Gastrocnemius medialis (tissue), 4 donors: ENCODE results near the gene RXFP4. TPM values are rescaled to one million over a fixed set of nuclear protein-coding genes. Genes with fewer than 3 reads are reported as not detected.

Experiments used
- ATAC-seq, 2 donors: fragments of 150-250 bp; one replicate each; pipeline ENCODE4 v1.9.1; 2016
- DNase-seq, 2 donors: peaks; one replicate each; pipeline ENCODE4 v3.0.0-alpha.2; 2019
- H3K27ac ChIP-seq, 4 donors: fragments of 200-600 bp; sonication (generic); 1 replicate in 1 of 4; 2 replicates in 3 of 4; pipeline ENCODE4 v1.5.1; 2016 to 2018; ENCODE audit warnings: mild to moderate bottlenecking in 2 of 4, moderate library complexity in 1 of 4
- H3K27me3 ChIP-seq, 3 donors: fragments of 200-600 bp; sonication (generic) in 2 of 3; 1 replicate in 1 of 3; 2 replicates in 2 of 3; pipeline versions ENCODE4 v1.5.1 to v1.6.0; 2016 to 2019; ENCODE audit warnings: mild to moderate bottlenecking in 1 of 3, moderate library complexity in 1 of 3
- H3K36me3 ChIP-seq, 2 donors: fragments of 200-600 bp; sonication (generic) in 1 of 2; one replicate each; pipeline ENCODE4 v1.5.1; 2017 to 2018
- H3K4me1 ChIP-seq, 2 donors: fragments of 200-600 bp; sonication (generic) in 1 of 2; one replicate each; pipeline ENCODE4 v1.5.1; 2016 to 2017; ENCODE audit warnings: mild to moderate bottlenecking in 2 of 2
- H3K4me3 ChIP-seq, 4 donors: fragments of 200-600 bp; sonication (generic) in 3 of 4; 1 replicate in 1 of 4; 2 replicates in 3 of 4; pipeline ENCODE4 v1.5.1; 2016 to 2019; ENCODE audit warnings: mild to moderate bottlenecking in 2 of 4
- H3K9me3 ChIP-seq, 3 donors: fragments of 200-600 bp; sonication (generic) in 2 of 3; 1 replicate in 1 of 3; 2 replicates in 2 of 3; pipeline ENCODE4 v1.5.1; 2016 to 2019
- POLR2A ChIP-seq, 2 donors: fragments of 450-650 bp; IDR thresholded peaks; one replicate each; pipeline ENCODE4 v1.6.1; 2017; ENCODE audit warnings: antibody characterized with exemption in 2 of 2, mild to moderate bottlenecking in 2 of 2, moderate library complexity in 2 of 2
- in situ Hi-C, 4 donors: fragments of 200-750 bp; cut with MboI; loops; one replicate each; pipeline versions ENCODE4 v1.15.0 to v1.8.0; 2017; ENCODE audit warnings: low sequenced_read_pairs in 4 of 4
- intact Hi-C: fragments of 100-400 bp; cut with DNase I; formaldehyde crosslinking; loops from one replicate; pipeline ENCODE4 v1.15.1; 2023; ENCODE audit warnings: low total_unique reads
- total RNA-seq, 4 donors: library from RNA; depleted of rRNA; stranded (reverse); fragments of >200 nt; gene quantifications; one replicate each; pipeline versions ENCODE4 v1.1.0 to v1.2.3, GENCODE V29; 2016
- TF ChIP-seq, protein P1 (sequence below), 5 experiments: fragments of 450-650 bp in 3 of 5; fragments of 200-600 bp in 2 of 5; sonication (generic) in 2 of 5; IDR thresholded peaks in 4 of 5; conservative IDR thresholded peaks in 1 of 5; 1 replicate in 4 of 5; 2 replicates in 1 of 5; pipeline ENCODE4 v1.5.1; 2016 to 2019; ENCODE audit warnings: antibody characterized with exemption in 5 of 5, mild to moderate bottlenecking in 3 of 5, moderate library complexity in 3 of 5

The RXFP4 gene
- total RNA-seq, 4 donors from 2014 or later: not detected

DNA sequence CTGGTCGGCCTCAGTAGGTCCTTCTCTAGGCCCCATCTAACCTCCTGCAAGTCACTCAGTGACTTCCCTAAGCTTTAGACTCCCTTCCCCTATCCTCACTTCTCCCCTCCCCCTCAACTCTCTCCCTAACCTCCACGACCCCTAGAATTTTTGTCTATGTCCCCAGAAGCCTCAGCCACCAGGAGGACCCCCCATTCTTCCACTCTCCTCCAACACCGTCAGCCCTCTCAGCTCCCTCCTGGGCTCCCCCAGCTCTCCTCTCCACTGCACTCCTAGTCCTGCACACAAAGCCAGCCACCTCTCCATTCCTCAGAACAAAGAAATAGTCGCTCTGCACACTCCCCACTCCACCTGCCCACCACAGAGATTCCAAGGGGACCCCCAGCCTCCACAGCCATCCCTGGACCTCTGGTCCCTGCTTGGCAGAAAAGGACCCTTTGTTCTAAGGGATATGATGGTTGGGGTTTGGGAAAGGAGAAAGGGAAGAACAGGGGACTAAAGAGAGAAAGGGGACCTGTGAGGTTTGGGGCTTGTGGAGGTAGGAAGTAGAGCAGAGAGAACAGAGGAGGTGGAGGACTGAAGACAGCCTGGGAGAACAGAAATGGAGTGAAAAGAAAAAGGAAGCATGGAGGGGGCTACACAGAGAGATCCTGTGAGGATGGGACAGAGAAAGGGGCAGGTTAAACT is 34.1 kb downstream of the RXFP4 start:
- intact Hi-C loops: no loop called here
- in situ Hi-C loops: no loop called here

DNA sequence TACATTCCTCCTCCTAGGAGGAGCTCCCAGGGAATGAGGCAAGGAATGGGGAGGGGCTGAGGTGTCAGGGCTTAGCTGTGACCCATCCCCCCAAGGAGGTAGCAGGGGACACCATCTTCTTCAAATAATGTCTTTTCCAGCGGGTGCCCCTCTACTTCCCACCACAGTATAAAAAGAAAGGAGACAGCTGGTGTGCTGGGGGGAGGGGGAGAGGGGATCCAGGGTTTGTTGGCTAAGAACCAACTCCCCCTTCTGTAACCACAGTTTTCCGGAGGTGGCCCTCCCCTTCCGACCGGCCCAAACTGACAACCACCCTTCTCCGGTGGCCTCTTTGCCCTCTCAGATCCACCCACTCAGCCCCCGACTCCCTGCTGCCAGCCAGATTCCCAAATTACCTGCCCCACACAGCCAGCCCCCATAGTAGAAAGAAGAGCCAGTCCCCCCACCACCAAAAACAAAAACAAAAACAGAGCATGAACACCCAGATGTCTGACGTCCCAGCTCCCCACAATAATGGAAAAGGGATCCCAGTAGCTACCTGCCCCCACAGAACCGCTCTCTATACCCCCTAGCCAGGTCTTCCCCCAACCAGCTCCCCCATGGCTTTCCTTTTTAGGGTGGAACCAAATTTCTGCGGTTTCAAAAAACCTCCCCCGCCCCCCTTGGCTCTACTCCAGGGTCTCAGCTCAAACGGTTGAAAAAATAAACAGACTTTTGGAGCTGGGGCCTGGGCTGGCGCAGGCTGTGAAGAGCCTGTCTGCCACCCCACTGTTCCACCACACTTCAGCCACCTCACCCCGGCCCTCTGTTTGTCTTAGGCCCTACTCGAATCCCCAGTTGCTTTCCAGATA is 34.8 kb downstream of the RXFP4 start:
- peak in 1 of 2 donors; percentile 55 for DNase-seq
- H3K36me3 ChIP-seq: no peaks in the 10 kb centered on the region
- no peaks in the 10 kb centered on the region for H3K9me3 ChIP-seq
- H3K4me3 ChIP-seq: peak overlapping the region; percentile 84 to 97 (median 92)
- ATAC-seq: no peak
- H3K4me1 ChIP-seq: peaks cover 77 to 89% of the 10 kb centered on the region in 2 donors
- intact Hi-C loops: no loop called here
- peak overlapping the region; percentile 87 to 97 (median 93) for H3K27ac ChIP-seq
- TF ChIP-seq, protein P1, sequence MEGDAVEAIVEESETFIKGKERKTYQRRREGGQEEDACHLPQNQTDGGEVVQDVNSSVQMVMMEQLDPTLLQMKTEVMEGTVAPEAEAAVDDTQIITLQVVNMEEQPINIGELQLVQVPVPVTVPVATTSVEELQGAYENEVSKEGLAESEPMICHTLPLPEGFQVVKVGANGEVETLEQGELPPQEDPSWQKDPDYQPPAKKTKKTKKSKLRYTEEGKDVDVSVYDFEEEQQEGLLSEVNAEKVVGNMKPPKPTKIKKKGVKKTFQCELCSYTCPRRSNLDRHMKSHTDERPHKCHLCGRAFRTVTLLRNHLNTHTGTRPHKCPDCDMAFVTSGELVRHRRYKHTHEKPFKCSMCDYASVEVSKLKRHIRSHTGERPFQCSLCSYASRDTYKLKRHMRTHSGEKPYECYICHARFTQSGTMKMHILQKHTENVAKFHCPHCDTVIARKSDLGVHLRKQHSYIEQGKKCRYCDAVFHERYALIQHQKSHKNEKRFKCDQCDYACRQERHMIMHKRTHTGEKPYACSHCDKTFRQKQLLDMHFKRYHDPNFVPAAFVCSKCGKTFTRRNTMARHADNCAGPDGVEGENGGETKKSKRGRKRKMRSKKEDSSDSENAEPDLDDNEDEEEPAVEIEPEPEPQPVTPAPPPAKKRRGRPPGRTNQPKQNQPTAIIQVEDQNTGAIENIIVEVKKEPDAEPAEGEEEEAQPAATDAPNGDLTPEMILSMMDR (IDR thresholded peaks at IDR 0.05 in 4 of 5, conservative IDR thresholded peaks at IDR 0.05 in 1 of 5): no peak
- TF ChIP-seq POLR2A (IDR thresholded peaks at IDR 0.05): peak in 1 of 2 donors; percentile 29
- in situ Hi-C loops: no loop called here
- no peaks in the 10 kb centered on the region for H3K27me3 ChIP-seq

More for the DNA sequence above, 34.1 kb downstream of the RXFP4 start:
- Histone ChIP-seq H3K27me3 (no peaks in the 10 kb centered on the region), H3K4me3 (peak overlapping the region; percentile 84 to 97 (median 92)), H3K9me3 (no peaks in the 10 kb centered on the region), H3K36me3 (no peaks in the 10 kb centered on the region), H3K27ac (peak overlapping the region; percentile 87 to 97 (median 93)), H3K4me1 (peaks cover 77 to 89% of the 10 kb centered on the region in 2 donors)
- DNase-seq: no peak
- no peak for ATAC-seq
- no peak for TF ChIP-seq POLR2A (IDR thresholded peaks at IDR 0.05)
- TF ChIP-seq, protein P1 (IDR thresholded peaks at IDR 0.05 in 4 of 5, conservative IDR thresholded peaks at IDR 0.05 in 1 of 5): no peak

DNA sequence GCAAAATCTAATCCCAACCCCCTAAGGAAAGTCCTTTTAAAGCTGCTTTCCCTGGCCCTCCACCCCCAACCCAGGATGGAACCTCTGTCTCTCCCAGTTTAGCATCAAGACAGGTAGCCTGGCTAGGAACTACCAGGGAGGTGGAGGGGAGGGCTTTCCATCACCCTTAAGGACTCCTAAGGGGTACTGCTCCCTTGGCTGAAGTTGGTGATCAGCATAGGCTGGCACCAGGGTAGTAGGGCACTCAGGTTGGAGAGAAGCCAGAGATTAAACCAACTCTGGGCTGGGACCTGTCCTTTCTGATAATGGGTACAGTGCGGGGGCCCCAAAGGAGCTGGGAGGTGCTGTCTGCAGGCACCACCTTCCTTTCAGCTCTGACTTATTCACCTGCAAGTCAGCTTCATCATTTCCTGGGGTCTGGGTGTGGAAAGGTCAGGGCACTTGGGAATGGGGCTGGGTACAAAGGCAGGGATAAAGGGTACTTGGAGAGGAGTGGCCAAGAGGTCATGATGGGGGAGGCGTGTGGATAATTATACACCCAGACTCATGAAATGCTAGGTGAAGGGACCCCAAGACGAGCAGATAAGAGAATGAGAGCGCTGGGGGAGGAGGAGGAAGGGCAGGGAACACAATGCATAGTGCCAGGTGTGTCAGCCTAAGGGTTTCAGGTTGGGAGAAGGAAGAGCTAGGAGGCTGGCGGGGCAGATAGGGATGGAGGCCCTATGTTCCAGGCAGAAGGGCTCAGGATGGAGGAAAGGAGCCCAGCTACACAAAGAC is 35.7 kb downstream of the RXFP4 start:
- H3K36me3 ChIP-seq: no peaks in the 10 kb centered on the region
- peaks cover 81 to 88% of the 10 kb centered on the region in 2 donors for H3K4me1 ChIP-seq
- peak overlapping the region; percentile 87 to 97 (median 93) for H3K27ac ChIP-seq
- no peak for DNase-seq
- TF ChIP-seq, protein P1 (IDR thresholded peaks at IDR 0.05 in 4 of 5, conservative IDR thresholded peaks at IDR 0.05 in 1 of 5): no peak
- no peak for TF ChIP-seq POLR2A (IDR thresholded peaks at IDR 0.05)
- H3K9me3 ChIP-seq: no peaks in the 10 kb centered on the region
- H3K27me3 ChIP-seq: no peaks in the 10 kb centered on the region
- intact Hi-C loops: no loop called here
- H3K4me3 ChIP-seq: peak overlapping the region; percentile 84 to 97 (median 92)
- no peak for ATAC-seq
- in situ Hi-C loops: no loop called here

DNA sequence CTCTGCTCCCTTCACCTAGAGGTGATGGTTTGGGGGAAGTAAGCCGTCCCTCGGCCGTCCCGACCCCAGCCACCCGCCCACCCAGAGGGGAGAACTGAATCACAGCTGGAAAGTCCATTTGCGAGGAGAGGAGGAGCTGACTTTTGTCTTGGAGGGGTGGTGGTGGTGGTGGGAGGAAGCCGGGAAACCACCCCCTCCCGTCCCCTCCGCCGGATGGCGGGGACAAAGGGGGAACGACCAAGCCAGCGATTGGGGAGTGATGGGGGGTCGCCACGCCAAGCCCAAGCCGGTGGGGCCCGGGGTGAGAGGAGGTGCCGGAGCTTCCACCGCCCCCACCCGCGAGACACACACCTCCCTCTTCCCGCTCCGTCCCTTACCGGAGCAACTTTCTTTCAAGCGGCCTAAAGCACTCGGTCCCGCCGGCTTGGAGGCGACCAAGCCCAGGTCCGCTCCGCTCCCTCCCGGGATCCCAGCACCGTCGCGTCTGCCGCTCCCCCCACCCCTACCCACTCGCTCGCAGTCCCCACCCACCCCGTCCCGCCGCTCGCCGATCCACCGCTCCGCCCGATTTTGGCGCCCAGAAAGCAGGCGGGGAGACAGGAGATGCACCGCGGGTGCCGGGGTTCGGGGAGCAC is 36.4 kb downstream of the RXFP4 start:
- no peak for TF ChIP-seq POLR2A (IDR thresholded peaks at IDR 0.05)
- TF ChIP-seq, protein P1 (IDR thresholded peaks at IDR 0.05 in 4 of 5, conservative IDR thresholded peaks at IDR 0.05 in 1 of 5): no peak
- H3K27me3 ChIP-seq: no peaks in the 10 kb centered on the region
- H3K4me3 ChIP-seq: peak overlapping the region; percentile 84 to 97 (median 92)
- peak overlapping the region; percentile 87 to 97 (median 93) for H3K27ac ChIP-seq
- no peaks in the 10 kb centered on the region for H3K9me3 ChIP-seq
- intact Hi-C loops (no loop called here), in situ Hi-C loops (no loop called here)
- H3K4me1 ChIP-seq: peaks cover 80 to 81% of the 10 kb centered on the region in 2 donors
- no peaks in the 10 kb centered on the region for H3K36me3 ChIP-seq
- ATAC-seq (peak; percentile 28 to 37), DNase-seq (no peak)
